H4 (cell line): Measurements from ENCODE around the gene PTP4A1. TPM values are rescaled to one million over a fixed set of nuclear protein-coding genes. Genes with fewer than 3 reads are reported as not detected.
"Not testable (repeated sequence)": the region's sequence is repeated elsewhere in the genome, so short reads cannot be mapped to it uniquely, and the experiment has no call there.

ENCODE experiments used
- DNase-seq: peaks from one replicate; pipeline ENCODE4 v3.0.0-alpha.2; 2015; ENCODE audit warnings: low spot score
- total RNA-seq: library from RNA; depleted of rRNA; stranded (reverse); fragments of >200 nt; shearing (Covaris generic); gene quantifications from 2 replicates; pipeline ENCODE4 v1.2.3, GENCODE V29; 2014; rRNA removed

PTP4A1 gene
- total RNA-seq, result 35.8 and 106 TPM in 2 replicates

GRCh38 chr6:63572044-63572746 is at the start of gene PTP4A1, which contains the start of gene LOC128125822:
TSS of gene PTP4A1 (plus strand) at chr6:63572480. CDS start at chr6:63576881, 4,401 bp downstream.
TSS of gene LOC128125822 (plus strand) at chr6:63572480.
- peak; percentile 98 for DNase-seq

- not testable (repeated sequence) for DNase-seq
These were observed 49.4 kb upstream of the PTP4A1 start for GRCh38 chr6:63522911-63523287.

GRCh38 chr6:63523630-63524029 is 48.6 kb upstream of the PTP4A1 start:
- DNase-seq, result no peak

GRCh38 chr6:63525186-63525878 is 46.9 kb upstream of the PTP4A1 start:
- DNase-seq, result no peak

GRCh38 chr6:63526931-63527330 is 45.3 kb upstream of the PTP4A1 start:
- no peak for DNase-seq

- peak; percentile 98 for DNase-seq
These were observed 44.4 kb upstream of the PTP4A1 start for GRCh38 chr6:63527658-63528514.

- no peak for DNase-seq
These were observed 42.8 kb upstream of the PTP4A1 start for GRCh38 chr6:63529498-63529897.

GRCh38 chr6:63530182-63530581 is 42.1 kb upstream of the PTP4A1 start:
- no peak for DNase-seq

GRCh38 chr6:63530991-63531390 is 41.3 kb upstream of the PTP4A1 start:
- no peak for DNase-seq

GRCh38 chr6:63533026-63533425 is 39.3 kb upstream of the PTP4A1 start:
- DNase-seq, result no peak

GRCh38 chr6:63533952-63534351 is 38.3 kb upstream of the PTP4A1 start:
- DNase-seq, result no peak

- DNase-seq, result no peak
These were observed 34.9 kb upstream of the PTP4A1 start for GRCh38 chr6:63537201-63537958.

GRCh38 chr6:63537959-63538300 is 34.4 kb upstream of the PTP4A1 start:
- no peak for DNase-seq

GRCh38 chr6:63538550-63538949 is 33.7 kb upstream of the PTP4A1 start:
- no peak for DNase-seq

GRCh38 chr6:63543001-63543400 is 29.3 kb upstream of the PTP4A1 start:
- DNase-seq, result no peak

- no peak for DNase-seq
These were observed 28.3 kb upstream of the PTP4A1 start for GRCh38 chr6:63543982-63544381.

- no peak for DNase-seq
These were observed 26.0 kb upstream of the PTP4A1 start for GRCh38 chr6:63546236-63546635.

GRCh38 chr6:63546697-63547096 is 25.6 kb upstream of the PTP4A1 start:
- no peak for DNase-seq

- DNase-seq, result no peak
These were observed 23.2 kb upstream of the PTP4A1 start for GRCh38 chr6:63549076-63549475.

- DNase-seq, result no peak
These were observed 19.1 kb upstream of the PTP4A1 start for GRCh38 chr6:63553208-63553607.

GRCh38 chr6:63553900-63554299 is 18.4 kb upstream of the PTP4A1 start:
- DNase-seq, result no peak

GRCh38 chr6:63554782-63555181 is 17.5 kb upstream of the PTP4A1 start:
- DNase-seq, result no peak
